Tibial nerve (tissue), 4 donors: ENCODE data around the gene TMEM156. TPM values are rescaled to one million over a fixed set of nuclear protein-coding genes. Genes with fewer than 3 reads are reported as not detected.
"Not testable (repeated sequence)": the region's sequence is repeated elsewhere in the genome, so short reads cannot be mapped to it uniquely, and the experiment has no call there.

Source experiments
- DNase-seq, 2 donors: peaks; one replicate each; pipeline ENCODE4 v3.0.0-alpha.2; 2019; ENCODE audit warnings: low spot score in 2 of 2
- H3K27ac ChIP-seq, 4 donors: fragments of 200-600 bp; sonication (generic) in 3 of 4; one replicate each; pipeline ENCODE4 v1.5.1; 2017 to 2019; ENCODE audit warnings: mild to moderate bottlenecking in 1 of 4
- H3K27me3 ChIP-seq, 2 donors: fragments of 200-600 bp; sonication (generic) in 1 of 2; one replicate each; pipeline versions ENCODE4 v1.5.1 to v1.6.0; 2017 to 2019
- H3K36me3 ChIP-seq, 3 donors: fragments of 200-600 bp; sonication (generic); one replicate each; pipeline ENCODE4 v1.5.1; 2018 to 2019
- H3K4me1 ChIP-seq, 4 donors: fragments of 200-600 bp; sonication (generic) in 3 of 4; one replicate each; pipeline ENCODE4 v1.5.1; 2017 to 2019
- H3K4me3 ChIP-seq, 4 donors: fragments of 200-600 bp; sonication (generic) in 3 of 4; one replicate each; pipeline ENCODE4 v1.5.1; 2017 to 2019; ENCODE audit warnings: mild to moderate bottlenecking in 1 of 4, moderate library complexity in 1 of 4
- H3K9me3 ChIP-seq, 4 donors: fragments of 200-600 bp; sonication (generic) in 3 of 4; one replicate each; pipeline ENCODE4 v1.5.1; 2017 to 2019
- CTCF ChIP-seq, 5 experiments: fragments of 200-600 bp in 3 of 5; fragments of 450-650 bp in 2 of 5; sonication (generic) in 3 of 5; IDR thresholded peaks; one replicate each; pipeline ENCODE4 v1.5.1; 2016 to 2019; ENCODE audit warnings: antibody characterized with exemption in 5 of 5, mild to moderate bottlenecking in 3 of 5, moderate library complexity in 2 of 5
- EP300 ChIP-seq, 2 donors: sonication (generic); formaldehyde crosslinking; IDR thresholded peaks; one replicate each; pipeline ENCODE4 v1.6.1; 2017; ENCODE audit warnings: antibody characterized with exemption in 2 of 2, mild to moderate bottlenecking in 1 of 2
- POLR2A ChIP-seq, 2 donors: fragments of 450-650 bp; IDR thresholded peaks; one replicate each; pipeline ENCODE4 v1.6.1; 2017; ENCODE audit warnings: antibody characterized with exemption in 2 of 2, mild to moderate bottlenecking in 2 of 2, moderate library complexity in 2 of 2
- WGBS, 2 donors: methylation state at CpG; one replicate each; pipeline ENCODE4 v1.1.5; 2018; 5-methylcytosine and 5-hydroxymethylcytosine counted together
- total RNA-seq, 4 donors: library from RNA; depleted of rRNA; stranded (reverse); fragments of >200 nt; gene quantifications; one replicate each; pipeline ENCODE4 v1.1.0, GENCODE V29; 2016

TMEM156 gene
- total RNA-seq, 4 donors from 2014 or later, result 0.66 to 8.6 TPM; not detected in 2

GRCh38 chr4:38967260-38968095 is 64.7 kb downstream of the TMEM156 start:
- Histone ChIP-seq H3K4me3 (no peak overlapping the region), H3K9me3 (no peaks in the 10 kb centered on the region), H3K27ac (peak overlapping the region in 2 of 4 donors; percentile 31 to 65), H3K4me1 (peaks cover 0 to 4% (median 0%) of the 10 kb centered on the region in 4 donors), H3K36me3 (no peaks in the 10 kb centered on the region), H3K27me3 (no peaks in the 10 kb centered on the region)
- DNase-seq, result no peak
- 68 to 76% methylated on average over 7 of the region's 7 CpGs for WGBS, 2 donors
- TF ChIP-seq CTCF (IDR thresholded peaks at IDR 0.05) (no peak), EP300 (IDR thresholded peaks at IDR 0.05) (peak in 1 of 2 donors; percentile 55), POLR2A (IDR thresholded peaks at IDR 0.05) (no peak)

- Histone ChIP-seq H3K27ac (no peak overlapping the region), H3K4me3 (no peak overlapping the region), H3K36me3 (no peaks in the 10 kb centered on the region), H3K27me3 (no peaks in the 10 kb centered on the region), H3K4me1 (peaks cover 0 to 4% (median 0%) of the 10 kb centered on the region in 4 donors), H3K9me3 (no peaks in the 10 kb centered on the region)
- WGBS, 2 donors, result 79% methylated on average over 3 of the region's 3 CpGs
- no peak for DNase-seq
- no peak for TF ChIP-seq POLR2A (IDR thresholded peaks at IDR 0.05)
- TF ChIP-seq CTCF (IDR thresholded peaks at IDR 0.05), result no peak
- TF ChIP-seq EP300 (IDR thresholded peaks at IDR 0.05), result no peak
Observed at GRCh38 chr4:38965866-38966265, 66.3 kb downstream of the TMEM156 start.

GRCh38 chr4:38964942-38965775 is 67.0 kb downstream of the TMEM156 start:
- no peak for DNase-seq
- Histone ChIP-seq H3K4me1 (peaks cover 0 to 4% (median 0%) of the 10 kb centered on the region in 4 donors), H3K27me3 (no peaks in the 10 kb centered on the region), H3K9me3 (no peaks in the 10 kb centered on the region), H3K4me3 (no peak overlapping the region), H3K36me3 (no peaks in the 10 kb centered on the region), H3K27ac (no peak overlapping the region)
- WGBS, 2 donors, result 84 to 87% methylated on average over 11 of the region's 11 CpGs
- TF ChIP-seq CTCF (IDR thresholded peaks at IDR 0.05) (no peak), EP300 (IDR thresholded peaks at IDR 0.05) (no peak), POLR2A (IDR thresholded peaks at IDR 0.05) (no peak)

- not testable (repeated sequence) for H3K27me3 ChIP-seq, H3K4me3 ChIP-seq, H3K27ac ChIP-seq, H3K9me3 ChIP-seq, H3K4me1 ChIP-seq, DNase-seq, H3K36me3 ChIP-seq
- 92 to 95% methylated on average over 5 of the region's 5 CpGs for WGBS, 2 donors
Observed at GRCh38 chr4:38959248-38959647, 73.0 kb downstream of the TMEM156 start.

GRCh38 chr4:38958453-38959190 is 73.6 kb downstream of the TMEM156 start:
- Histone ChIP-seq H3K4me1 (peaks cover 0 to 3% (median 0%) of the 10 kb centered on the region in 4 donors), H3K36me3 (no peaks in the 10 kb centered on the region), H3K4me3 (no peak overlapping the region), H3K9me3 (no peaks in the 10 kb centered on the region), H3K27ac (no peak overlapping the region), H3K27me3 (no peaks in the 10 kb centered on the region)
- no peak for TF ChIP-seq EP300 (IDR thresholded peaks at IDR 0.05)
- TF ChIP-seq POLR2A (IDR thresholded peaks at IDR 0.05), result no peak
- no peak for TF ChIP-seq CTCF (IDR thresholded peaks at IDR 0.05)
- 68 to 80% methylated on average over 4 of the region's 4 CpGs for WGBS, 2 donors
- no peak for DNase-seq
